Activated CD8-positive, alpha-beta memory T cell treated with anti-CD3 and anti-CD28 coated beads, Interleukin-2, amount 50 U/mL, for 4 hours (primary cell): ENCODE results near the gene AHCYL2.
"Not testable (repeated sequence)": the region's sequence is repeated elsewhere in the genome, so short reads cannot be mapped to it uniquely, and the experiment has no call there.

ENCODE experiments used
- DNase-seq: peaks from one replicate; pipeline ENCODE4 v3.0.0-alpha.2; 2020

The AHCYL2 gene

GRCh38 chr7:129433847-129434674, 209.2 kb downstream of the AHCYL2 start, which contains the start of gene STRIP2:
Gene STRIP2 (plus strand): TSS chr7:129434432. CDS start chr7:129434473, 41 bp downstream.
- DNase-seq = peak; percentile 91

- DNase-seq = peak; percentile 14
Measured at GRCh38 chr7:129434675-129435318, 210.0 kb downstream of the AHCYL2 start.

DNA sequence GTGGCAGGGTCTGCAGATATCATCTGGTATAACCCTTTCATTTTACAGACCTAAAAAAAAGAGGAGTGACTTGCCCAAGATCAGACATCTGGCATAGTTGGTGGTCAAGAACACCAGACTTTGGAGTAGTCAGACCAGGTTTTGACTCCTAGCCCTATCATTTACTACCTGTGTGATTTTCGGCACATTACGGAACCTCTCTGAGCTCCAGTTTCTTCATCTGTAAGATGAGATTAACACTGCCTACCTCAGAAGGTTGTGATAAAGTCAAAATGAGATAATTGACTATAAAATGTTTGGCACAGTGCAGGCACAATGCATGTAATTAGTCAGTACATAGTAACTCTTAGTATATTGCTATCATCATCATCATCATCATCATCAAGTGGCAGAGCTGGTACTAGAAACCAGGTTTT, 210.6 kb downstream of the AHCYL2 start:
- no peak for DNase-seq

DNA sequence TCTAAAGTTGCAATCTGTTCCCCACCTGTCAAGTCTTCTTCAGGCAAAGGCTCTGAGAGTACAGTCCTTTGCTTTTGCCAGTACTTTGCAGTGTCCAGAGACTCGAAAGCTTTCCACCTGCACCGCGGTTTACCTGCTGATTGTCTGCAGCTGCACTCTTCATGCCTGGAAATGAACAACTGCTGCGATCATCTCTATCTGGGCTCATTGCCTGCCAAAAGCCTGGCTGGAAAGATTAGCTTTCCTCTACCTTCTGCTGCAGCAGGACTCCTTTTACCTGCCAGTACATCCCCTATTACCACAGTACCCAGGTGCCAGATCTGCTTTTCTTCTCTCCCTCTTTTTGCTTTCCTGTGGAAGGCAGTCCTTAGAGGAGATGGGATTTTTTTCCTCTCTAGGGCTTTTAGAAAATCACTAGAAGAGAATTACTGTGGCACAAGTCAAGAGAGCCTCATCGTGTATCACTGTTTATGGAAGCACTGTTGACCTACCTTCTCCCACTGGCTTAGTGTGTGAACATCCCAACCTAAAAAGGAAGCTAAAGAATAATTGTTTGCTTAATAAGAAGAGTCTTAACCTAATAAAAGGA, 211.6 kb downstream of the AHCYL2 start:
- DNase-seq = no peak

DNA sequence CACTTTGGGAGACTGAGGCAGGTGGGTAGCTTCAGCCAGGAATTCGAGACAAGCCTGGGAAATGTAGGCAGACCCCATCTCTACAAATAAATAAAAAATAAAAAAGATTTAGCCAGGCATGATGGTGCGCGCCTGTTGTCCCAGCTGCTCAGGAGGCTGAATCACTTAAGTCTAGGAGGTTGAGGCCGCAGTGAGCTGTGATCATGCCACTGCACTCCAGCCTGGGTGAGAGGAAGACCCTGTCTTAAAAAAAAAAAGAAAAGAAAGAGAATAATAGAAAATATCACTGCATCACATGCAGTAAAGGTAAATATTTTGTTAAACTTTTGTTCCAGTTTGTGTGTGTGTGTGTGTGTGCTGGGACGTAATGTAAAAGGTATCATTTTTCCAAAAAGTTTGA, 212.4 kb downstream of the AHCYL2 start:
- no peak for DNase-seq

GRCh38 chr7:129438281-129438838, 213.5 kb downstream of the AHCYL2 start:
- DNase-seq = no peak

DNA sequence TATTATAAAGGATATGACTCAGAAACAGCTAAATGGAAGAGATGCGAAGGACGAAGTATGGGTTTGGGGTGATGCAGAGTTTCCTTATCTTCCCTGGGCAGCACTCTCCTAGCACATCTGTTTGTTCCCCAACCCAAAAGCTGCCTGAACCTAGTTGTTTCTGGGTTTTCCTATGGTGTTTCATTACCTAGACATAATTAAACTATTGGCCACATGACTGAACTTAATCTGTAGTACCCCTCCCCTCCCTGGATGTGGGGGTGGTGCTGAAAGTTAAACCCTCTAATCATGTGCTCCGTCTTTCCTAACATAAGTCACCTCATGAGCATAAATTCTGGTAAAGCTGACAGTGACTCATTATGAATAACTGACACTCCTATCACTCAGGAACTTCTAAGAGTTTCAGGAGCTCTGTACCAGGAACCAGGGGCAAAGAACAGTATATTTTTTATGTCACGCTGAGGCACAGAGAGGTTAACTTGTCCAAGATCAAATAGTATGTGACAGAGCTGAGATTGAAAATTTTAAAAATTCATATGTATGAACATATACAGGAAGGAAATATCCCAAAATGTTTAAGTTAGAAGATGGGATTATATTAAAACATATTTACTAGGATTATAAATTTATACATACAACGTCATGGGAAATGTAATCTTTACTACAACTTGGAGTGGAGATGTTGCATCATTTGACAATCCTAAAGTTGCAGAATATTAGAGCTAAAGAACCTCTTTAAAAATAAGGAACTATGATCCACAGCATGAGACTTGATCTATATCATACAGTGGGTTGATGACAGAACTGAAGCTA, 214.2 kb downstream of the AHCYL2 start:
- DNase-seq = no peak

DNA sequence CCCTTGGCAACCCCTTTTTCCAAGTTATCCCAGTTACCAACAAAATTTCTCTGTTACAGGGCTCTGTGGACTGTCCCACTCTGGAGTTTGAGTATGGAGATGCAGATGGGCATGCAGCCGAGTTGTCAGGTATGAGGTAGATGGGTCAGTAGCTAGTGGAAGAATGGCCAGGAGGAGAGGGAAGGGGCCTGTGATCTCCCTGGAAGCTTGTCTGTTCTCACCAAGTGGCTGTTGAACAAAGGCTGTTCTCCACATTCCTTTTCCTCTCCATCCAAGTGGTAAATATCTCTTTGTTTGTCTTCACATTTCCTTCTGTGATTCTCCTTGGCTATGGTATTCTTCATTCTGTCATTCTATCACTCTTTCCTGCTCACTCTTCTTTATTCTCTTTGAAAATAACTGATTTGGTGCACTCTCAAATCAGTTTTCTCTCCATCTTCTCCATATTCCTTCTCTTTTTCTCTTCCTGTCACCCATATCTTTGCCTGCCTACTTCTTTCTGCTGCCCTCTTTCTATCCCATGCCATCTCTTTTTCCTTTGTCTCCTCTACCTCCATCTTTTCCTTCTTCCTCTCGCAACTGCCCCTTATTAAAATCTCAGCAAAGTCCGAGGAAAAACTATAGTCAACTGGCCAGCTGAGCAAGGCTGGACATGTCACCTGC, 215.3 kb downstream of the AHCYL2 start:
- DNase-seq = no peak

DNA sequence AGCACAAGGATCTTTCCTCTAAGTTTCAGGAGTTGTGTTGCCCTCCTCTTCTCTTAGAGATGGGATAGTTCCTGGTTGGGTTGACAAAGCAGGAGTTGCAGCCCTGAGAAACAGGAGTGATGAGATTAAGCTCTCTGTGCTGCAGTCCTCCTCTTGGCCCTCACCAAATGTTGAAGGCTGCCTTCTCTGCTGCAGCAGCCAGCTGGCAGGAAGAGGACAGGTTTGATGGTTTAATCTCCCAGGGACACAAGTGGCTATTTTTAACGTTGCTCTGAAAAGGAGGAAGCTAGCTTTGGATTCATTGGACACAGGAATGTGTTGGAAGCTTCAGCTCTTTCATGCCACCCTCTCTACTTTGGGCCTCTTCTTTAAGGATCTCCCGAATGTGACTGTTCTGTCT, 218.8 kb downstream of the AHCYL2 start:
- DNase-seq = no peak

GRCh38 chr7:129444776-129445175, 219.9 kb downstream of the AHCYL2 start:
- not testable (repeated sequence) for DNase-seq

DNA sequence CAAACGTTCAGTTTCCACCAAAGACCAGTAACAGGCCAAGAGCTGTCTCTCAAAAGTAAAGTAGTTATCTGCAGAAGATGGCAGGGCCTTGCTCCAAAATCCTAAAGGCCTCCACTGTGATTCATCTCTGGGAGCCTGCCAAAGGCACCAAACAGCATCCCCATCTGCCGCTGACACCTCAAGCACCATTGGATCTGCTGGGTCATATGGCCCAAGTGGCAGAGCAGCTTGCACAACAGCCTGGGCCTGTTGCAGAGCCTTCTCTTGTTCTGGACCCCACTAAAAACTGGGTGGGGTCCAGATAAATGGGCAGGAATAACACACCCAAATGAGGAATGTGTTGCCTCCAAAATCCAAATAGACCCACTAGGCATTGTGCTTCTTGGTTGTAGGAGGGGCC, 222.1 kb downstream of the AHCYL2 start:
- DNase-seq = not testable (repeated sequence)

DNA sequence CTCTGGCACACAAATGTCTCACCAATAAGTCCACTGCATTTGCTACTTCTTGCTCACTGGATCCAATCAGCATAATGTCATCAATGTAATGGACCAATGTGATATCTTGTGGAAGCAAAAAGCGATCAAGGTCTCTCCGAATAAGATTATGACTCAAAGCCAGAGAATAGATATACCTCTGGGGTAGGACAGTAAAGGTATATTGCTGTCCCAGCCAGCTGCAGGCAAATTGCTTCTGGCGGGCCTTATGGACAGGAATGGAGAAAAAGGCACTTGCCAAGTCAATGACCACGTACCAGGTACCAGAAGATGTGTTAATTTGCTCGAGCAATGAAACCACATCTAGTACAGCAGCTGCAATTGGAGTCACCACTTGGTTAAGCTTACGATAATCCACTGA, 222.6 kb downstream of the AHCYL2 start:
- DNase-seq = not testable (repeated sequence)

DNA sequence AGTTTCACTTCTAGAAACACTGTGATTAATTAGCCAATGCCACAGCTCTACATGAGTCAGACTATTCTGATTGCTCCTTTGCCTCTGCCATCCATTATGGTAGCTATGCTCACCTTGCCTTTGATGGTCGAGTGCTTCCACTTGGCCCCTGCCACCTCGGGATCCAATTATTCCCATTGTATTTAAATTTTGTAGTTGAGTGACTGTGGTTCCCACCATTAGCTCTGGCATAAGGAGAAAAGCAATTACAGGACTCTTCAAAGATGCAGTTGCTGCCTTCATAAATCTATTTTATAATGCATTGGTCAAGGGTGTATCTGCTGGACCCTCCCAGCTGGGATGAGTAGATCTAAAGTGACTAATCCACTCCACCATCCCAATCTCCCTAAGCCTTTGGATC, 223.8 kb downstream of the AHCYL2 start:
- not testable (repeated sequence) for DNase-seq

DNA sequence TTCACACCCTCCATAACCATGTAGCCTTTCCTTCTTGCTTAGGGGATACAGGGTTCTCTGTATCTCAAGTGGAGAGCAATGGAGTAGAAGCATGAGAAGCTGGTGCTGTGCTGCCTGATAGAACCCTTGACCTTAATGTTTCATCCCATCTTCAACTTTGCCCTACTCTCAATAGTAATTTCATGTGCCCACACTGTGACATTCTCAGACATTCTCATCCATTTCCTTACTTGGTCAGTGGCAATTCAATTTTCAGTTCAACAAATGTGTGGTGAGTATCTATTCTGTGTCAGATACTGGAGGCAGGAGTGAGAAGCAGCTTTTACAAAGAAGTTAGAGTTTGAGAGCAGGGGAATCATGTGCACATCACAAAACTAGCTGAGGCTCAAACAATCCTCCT, 225.5 kb downstream of the AHCYL2 start:
- no peak for DNase-seq

GRCh38 chr7:129452589-129453231, 227.9 kb downstream of the AHCYL2 start:
- no peak for DNase-seq

DNA sequence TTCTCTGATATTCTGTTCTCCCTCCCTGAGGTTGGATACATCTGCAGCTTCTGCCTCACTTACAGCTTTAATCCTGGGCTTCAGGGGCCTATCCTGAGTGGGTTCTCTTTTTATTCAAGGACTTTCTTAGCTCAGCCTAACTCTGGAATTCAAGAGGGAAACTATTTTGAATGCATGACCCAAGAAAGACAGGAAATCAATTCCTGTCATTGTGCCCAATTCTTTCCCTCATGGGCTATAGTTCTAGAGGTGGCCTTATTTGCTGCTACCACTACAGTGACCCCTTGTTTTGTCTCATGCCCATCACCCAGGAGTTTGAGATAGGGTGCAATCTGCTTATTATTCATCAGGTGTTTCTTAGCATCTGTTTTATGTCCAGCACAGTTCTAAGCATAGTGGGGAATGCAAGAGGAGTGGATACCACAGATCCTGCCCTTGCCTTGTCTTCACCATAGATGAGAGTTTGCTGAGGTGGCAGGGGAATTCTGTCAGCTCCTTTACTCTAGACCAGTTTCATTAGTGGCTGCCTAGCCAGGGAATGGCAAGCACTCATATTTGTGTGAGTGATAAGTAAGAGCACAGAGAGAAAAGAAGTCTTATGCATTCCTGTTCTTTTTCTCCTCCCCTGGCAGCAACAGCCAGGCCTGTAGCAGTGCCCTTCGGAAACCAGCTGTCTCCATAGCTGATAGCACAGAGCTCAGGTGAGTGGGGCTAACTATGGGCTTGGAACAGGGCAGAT, 228.8 kb downstream of the AHCYL2 start:
- no peak for DNase-seq

- no peak for DNase-seq
Measured at GRCh38 chr7:129454249-129454551, 229.4 kb downstream of the AHCYL2 start.

DNA sequence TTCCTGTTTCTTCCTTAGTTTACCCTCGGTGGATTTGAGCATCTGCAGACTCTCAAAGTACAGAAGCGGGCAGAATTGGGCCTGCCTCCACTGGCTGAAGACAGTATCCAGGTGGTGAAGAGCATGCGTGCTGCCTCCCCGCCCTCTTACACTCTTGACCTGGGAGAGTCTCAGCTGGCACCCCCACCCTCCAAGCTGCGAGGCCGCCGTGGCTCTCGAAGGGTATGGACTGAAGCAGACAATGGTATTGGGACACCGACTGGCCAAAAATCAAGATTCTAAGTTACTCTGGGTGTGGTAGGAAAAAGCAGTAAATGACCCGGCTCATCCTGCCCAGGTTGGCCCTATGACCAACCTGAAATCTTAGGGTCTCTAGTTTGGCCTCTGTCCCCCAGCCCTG, 231.6 kb downstream of the AHCYL2 start:
- DNase-seq = no peak

DNA sequence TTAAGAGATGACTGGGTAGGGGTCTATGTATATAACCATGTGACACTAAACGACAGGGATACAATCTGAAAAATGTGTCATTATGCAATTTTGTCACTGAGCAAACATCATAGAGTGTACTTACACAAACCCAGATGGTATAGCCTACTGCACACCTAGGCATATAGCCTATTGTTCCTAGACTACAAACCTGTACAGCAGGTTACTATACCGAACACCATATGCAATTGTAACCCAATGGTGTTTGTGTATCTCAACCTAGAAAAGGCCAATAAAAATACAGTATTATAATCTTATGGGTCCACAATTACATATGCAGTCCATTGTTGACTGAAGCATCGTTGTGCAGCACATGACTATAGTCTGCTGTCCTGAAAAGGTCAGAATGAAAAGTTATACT, 232.3 kb downstream of the AHCYL2 start:
- no peak for DNase-seq

DNA sequence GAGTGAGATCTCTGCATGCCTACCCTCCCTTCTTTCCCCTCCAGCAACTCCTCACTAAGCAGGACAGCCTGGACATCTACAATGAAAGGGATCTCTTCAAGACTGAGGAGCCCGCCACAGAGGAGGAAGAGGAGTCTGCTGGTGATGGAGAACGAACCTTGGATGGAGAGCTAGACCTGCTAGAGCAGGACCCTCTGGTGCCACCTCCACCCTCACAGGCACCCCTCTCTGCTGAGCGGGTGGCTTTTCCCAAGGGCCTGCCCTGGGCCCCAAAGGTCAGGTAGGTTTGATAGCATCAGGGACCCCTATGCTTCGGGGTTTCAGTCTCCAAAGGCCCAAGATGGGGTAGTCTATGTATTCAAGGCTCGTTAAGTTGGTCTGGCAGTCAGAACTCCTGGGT, 233.3 kb downstream of the AHCYL2 start:
- DNase-seq = no peak

DNA sequence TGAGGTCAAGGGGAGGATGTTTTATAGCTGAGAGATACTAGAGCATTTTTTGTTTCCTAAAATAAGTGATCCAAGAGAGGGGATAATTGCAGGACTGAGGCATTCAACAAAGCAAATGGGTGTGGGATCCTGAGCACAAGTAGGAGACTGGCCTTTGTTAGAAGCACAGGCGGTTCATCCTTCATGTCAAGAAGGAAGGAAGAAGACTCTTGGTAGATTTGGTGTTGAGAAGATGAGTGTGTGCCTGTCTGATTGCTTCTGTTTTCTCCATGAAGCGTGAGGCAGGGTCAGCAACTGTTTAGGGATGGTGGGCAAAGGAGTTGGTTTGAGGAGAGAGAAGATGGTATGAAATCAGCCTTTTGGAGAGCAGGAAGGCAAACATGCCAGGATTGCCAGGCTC, 237.0 kb downstream of the AHCYL2 start:
- no peak for DNase-seq
